ENCODE measurements around the gene MCAT.

DNA sequence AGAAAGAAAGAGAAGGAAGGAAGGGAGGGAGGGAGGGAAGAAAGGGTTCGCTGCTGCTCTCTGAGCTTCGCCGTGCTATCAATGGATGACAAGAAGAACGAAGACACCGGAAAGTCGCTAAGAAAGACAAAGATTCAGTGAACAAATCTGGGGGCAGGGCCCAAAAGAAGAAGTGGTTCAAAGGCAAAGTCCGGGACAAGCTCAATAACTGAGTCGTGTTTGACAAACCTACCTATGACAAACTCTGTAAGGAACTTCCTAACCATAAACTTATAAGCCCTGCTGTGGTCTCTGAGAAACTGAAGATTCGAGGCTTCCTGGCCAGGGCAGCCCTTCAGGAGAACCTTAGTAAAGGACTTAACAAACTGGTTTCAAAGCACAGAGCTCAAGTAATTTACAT, 51.1 kb downstream of the MCAT start:
- no peak for TF ChIP-seq EZH2 (optimal IDR thresholded peaks at IDR 0.05; ENCODE audit: low read depth, low read length)
- TF ChIP-seq, protein P1, sequence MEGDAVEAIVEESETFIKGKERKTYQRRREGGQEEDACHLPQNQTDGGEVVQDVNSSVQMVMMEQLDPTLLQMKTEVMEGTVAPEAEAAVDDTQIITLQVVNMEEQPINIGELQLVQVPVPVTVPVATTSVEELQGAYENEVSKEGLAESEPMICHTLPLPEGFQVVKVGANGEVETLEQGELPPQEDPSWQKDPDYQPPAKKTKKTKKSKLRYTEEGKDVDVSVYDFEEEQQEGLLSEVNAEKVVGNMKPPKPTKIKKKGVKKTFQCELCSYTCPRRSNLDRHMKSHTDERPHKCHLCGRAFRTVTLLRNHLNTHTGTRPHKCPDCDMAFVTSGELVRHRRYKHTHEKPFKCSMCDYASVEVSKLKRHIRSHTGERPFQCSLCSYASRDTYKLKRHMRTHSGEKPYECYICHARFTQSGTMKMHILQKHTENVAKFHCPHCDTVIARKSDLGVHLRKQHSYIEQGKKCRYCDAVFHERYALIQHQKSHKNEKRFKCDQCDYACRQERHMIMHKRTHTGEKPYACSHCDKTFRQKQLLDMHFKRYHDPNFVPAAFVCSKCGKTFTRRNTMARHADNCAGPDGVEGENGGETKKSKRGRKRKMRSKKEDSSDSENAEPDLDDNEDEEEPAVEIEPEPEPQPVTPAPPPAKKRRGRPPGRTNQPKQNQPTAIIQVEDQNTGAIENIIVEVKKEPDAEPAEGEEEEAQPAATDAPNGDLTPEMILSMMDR (IDR thresholded peaks at IDR 0.05; ENCODE audit: low read length): no peak
- no peak for TF ChIP-seq EZH2phosphoT487 (IDR thresholded peaks at IDR 0.05; ENCODE audit: low read length)

Measured in MM.1S (cell line).